GM21381 (cell line): ENCODE data around the gene MED13L.
"Not testable (repeated sequence)": the region's sequence is repeated elsewhere in the genome, so short reads cannot be mapped to it uniquely, and the experiment has no call there.

ENCODE experiments used
- ATAC-seq: cut with Tn5 transposase; IDR thresholded peaks from one replicate; pipeline ENCODE4 v1.9.1; 2021; ENCODE audit warnings: mild to moderate bottlenecking, moderate library complexity; ENCODE audit not compliant: unreplicated experiment

MED13L gene

GRCh38 chr12:116136340-116136739 lies 141.2 kb downstream of the MED13L start:
- no peak for ATAC-seq

GRCh38 chr12:116135209-116135930 lies 142.1 kb downstream of the MED13L start:
- ATAC-seq = no peak

GRCh38 chr12:116133636-116134214 lies 143.8 kb downstream of the MED13L start:
- no peak for ATAC-seq

GRCh38 chr12:116133149-116133548 lies 144.3 kb downstream of the MED13L start:
- no peak for ATAC-seq

- ATAC-seq = not testable (repeated sequence)
Observed at GRCh38 chr12:116131987-116132386, 145.5 kb downstream of the MED13L start.

GRCh38 chr12:116131176-116131575 lies 146.3 kb downstream of the MED13L start:
- no peak for ATAC-seq

- ATAC-seq = no peak
Observed at GRCh38 chr12:116130431-116130830, 147.1 kb downstream of the MED13L start.

- ATAC-seq = no peak
Observed at GRCh38 chr12:116128779-116129178, 148.7 kb downstream of the MED13L start.

GRCh38 chr12:116127859-116128258 lies 149.6 kb downstream of the MED13L start:
- no peak for ATAC-seq

GRCh38 chr12:116126610-116127009 lies 150.9 kb downstream of the MED13L start:
- no peak for ATAC-seq

- no peak for ATAC-seq
Observed at GRCh38 chr12:116125956-116126566, 151.4 kb downstream of the MED13L start.

- no peak for ATAC-seq
Observed at GRCh38 chr12:116125084-116125483, 152.4 kb downstream of the MED13L start.

GRCh38 chr12:116123451-116124258 lies 153.8 kb downstream of the MED13L start:
- ATAC-seq = peak; percentile 76

- no peak for ATAC-seq
Observed at GRCh38 chr12:116122628-116123027, 154.9 kb downstream of the MED13L start.

GRCh38 chr12:116121453-116121871 lies 156.0 kb downstream of the MED13L start:
- no peak for ATAC-seq

- ATAC-seq = no peak
Observed at GRCh38 chr12:116116650-116117424, 160.7 kb downstream of the MED13L start.

GRCh38 chr12:116113398-116114130 lies 163.9 kb downstream of the MED13L start:
- no peak for ATAC-seq

GRCh38 chr12:116106870-116107269 lies 170.6 kb downstream of the MED13L start:
- ATAC-seq = no peak

GRCh38 chr12:116104167-116104767 lies 173.2 kb downstream of the MED13L start:
- no peak for ATAC-seq
